HG03045 (cell line): ENCODE measurements around the gene TERC.

Experiments
- ATAC-seq: cut with Tn5 transposase; IDR thresholded peaks from one replicate; pipeline ENCODE4 v1.9.1; 2021; ENCODE audit warnings: mild to moderate bottlenecking, moderate library complexity; ENCODE audit not compliant: unreplicated experiment

Gene TERC

DNA sequence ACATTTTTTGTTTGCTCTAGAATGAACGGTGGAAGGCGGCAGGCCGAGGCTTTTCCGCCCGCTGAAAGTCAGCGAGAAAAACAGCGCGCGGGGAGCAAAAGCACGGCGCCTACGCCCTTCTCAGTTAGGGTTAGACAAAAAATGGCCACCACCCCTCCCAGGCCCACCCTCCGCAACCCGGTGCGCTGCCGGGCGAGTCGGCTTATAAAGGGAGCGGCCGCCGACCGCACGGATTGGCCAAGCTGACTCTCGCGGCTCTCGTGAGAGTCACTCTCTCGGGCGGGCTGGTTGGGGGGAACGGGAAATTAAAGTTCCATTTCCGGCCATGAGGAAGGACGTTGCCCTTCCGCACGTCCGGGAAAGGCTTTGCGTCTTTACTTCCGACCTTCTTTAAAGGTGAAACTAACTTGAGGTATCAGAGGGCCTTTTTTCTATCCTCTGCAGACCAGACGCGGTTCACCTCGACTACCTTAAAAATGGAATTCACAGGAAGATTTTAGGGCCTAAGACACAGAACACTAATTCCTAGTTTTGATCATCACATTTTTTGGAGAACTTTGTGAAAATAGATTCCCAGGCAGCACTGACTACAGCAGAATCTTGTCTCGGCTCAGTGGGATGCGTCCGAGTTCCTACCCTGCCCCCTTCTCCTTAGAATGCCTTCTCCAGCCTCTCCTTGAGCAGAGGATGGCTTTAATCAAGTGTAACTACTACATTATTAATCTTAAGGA, at the start of gene TERC:
TERC (minus strand) TSS at position 179 of the 731 bp plus-strand sequence.
- ATAC-seq: peak; percentile 79

DNA sequence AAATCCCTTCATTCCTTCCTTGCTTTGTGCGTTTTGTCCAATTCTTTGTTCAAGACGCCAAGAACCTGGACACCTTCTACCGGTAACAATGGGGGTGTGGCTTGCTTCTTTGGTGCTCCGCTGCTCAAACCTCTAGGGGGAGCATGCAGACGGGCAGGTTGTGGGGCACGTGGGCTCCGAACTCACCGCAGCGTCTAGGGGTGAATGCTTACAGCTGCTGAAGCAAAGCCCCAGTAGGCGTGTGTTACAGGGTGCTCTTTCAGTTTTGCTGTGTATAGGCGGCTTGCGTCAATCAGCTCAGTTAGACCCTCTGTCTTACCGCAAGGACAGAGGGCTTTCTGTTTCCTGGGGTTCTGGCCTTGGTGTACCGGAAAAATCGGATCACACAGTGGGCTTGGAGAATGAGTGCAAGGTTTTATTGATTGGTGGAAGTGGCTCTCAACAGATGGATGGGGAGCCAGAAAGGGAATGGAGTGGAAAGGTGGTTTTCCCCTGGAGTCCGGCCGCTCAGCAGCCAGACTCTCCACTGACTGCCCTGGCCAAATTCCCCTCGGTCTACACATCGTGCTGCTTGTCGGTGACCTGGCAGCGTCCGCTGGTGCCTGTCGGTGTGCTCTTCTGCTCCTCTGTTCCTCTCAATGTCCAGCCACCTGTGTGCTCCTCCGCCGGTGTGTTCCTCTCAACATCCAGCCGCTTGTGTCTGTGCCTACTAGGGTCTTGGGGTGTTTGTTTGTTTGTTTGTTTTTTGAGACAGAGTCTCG, 49.1 kb upstream of the TERC start:
- peak; percentile 90 for ATAC-seq

DNA sequence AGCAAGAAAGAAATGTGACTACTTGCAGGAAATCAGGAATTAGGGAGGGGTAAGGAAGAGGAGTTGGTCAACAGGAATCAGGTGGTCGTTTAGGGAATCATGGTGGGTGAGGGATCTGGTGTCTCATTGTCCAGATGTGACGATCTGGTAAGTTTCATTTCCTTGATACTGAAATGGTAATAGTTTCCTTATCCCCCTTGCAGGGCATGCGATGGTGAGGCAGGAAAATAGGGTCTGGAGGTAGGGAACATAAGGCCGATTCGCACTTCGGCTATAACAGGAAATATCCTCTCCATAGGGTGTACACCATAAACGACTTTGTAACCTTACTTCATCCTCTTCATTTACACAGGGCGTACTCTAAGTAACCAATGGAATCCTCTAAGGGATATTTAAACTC, 48.4 kb upstream of the TERC start:
- ATAC-seq: no peak

DNA sequence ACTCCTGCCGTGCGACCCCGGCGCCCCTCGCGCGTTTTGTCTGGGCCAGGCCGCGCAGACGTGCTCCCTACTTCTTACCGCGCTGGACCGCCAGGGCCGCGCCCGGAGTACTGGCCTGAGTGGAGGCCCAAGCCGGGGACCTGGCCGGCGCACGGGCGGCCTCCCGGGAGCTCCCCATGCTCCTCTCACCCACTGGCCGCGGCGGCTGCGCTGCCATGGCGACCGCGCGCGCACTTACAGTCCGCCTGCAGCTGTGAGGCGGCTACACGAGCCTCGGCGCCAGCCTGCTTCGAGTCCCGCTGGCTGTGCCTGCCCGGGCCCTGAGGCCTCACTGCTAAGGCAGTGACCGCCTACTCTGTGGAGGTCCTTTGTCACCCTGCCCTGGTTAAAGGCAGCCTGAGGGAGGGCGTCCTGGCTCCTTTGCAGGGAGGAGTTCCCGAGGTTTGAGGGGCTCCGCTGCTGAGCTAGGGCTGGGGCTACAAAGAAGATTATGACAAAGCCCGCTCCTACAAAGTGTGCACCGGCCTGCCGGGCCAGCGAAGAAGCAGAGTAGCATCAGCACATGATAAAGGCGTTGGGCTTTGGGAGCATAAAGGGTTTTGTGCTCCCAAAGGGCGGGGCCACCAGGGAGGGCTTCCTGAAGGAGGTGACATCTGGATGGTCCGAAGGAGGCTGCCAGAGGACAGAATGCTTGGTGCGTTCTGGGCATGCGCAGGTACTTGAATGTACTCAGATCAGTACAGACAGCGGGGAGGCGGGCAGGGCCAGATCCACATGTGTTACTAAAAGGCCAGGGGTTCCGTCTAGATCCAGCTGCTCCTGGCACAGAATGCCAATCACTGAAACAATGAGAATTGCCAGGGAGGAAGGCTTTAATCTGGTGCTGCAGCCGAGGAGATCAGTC, 47.7 kb upstream of the TERC start, which contains the start of the genes LRRC34 and LRRIQ4:
LRRC34 (minus strand) TSS at position 573 of the 904 bp plus-strand sequence; CDS start at position 217, 356 bp downstream.
LRRIQ4 (plus strand) TSS at position 539 of the 904 bp plus-strand sequence. CDS start 9,052 bp downstream, outside the sequence.
- ATAC-seq: peak; percentile 71

DNA sequence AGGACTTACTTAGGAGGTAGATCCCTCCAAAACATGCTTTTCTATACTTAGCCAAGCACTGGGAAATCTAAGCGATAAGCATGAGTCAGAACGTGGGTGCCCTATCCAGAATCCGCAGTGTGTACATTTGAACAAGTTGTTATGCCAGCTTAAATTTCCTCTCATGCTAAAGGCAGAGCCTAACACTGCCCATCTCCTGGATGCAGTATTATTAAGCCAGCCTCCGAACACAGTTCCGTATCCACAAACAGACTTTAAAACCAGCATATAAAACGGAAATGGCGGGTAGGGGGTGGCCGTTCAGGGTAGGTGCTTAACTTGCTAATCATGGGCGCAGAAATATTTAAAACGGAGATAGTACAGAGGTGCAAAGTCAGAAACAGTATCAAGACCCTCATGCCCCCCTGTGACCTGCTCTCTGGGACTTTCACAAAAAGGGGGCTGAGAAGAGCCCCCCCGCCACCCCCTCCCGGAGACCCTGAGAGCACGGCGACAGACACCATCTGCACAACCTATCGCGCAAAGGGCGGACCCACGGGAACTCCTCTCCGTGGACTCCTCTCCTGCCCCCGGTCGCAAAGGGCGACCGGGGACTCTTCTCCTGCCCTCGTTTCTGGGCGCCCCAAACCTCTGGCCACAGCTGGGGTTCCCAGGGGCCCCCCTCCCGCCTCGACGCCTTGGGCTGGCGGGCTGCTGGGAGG, 46.9 kb upstream of the TERC start:
- ATAC-seq: no peak

DNA sequence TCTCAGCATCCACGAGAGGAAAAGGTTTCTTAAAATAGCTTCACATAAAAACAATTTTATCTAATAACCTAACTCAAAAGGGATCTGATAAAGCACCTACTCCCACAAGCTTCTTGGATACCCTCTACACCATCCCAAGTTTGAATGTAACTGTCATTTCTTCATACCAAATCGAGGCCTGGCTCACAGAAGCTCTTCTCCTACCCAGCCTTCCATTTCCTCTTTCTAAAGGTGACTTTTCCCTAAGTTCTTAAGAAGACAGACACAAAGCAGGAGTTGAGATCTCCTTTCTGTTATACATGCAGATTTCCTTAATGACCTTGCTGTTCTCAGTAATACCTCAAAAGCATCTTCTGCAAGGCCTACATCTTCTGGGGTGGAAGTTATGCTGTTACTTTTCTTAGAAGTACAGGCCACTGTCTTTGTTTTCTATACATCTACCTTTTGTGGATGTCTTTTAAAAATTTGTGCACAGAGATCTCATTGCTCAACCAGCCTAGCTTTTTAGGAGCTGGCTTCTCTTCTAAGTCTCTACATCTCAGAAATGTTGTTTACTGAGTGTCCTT, 44.5 kb upstream of the TERC start:
- no peak for ATAC-seq

DNA sequence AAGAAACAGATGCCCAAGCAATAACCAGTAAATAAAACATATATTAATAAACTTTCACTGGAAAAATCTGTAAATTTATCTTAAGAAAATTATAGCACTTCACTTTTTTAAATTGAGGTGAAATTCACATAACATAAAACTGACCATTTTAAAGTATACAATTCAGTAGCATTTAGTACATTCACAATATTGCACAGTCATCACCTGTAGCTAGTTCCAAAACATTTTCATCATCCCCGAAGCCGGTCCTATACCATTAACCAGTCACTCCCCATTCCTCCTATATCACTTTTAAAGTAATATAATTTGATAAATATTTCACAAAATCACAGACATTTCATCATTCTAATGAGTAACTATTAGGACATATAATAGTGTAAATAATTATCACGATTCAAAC, 39.8 kb upstream of the TERC start:
- ATAC-seq: no peak

DNA sequence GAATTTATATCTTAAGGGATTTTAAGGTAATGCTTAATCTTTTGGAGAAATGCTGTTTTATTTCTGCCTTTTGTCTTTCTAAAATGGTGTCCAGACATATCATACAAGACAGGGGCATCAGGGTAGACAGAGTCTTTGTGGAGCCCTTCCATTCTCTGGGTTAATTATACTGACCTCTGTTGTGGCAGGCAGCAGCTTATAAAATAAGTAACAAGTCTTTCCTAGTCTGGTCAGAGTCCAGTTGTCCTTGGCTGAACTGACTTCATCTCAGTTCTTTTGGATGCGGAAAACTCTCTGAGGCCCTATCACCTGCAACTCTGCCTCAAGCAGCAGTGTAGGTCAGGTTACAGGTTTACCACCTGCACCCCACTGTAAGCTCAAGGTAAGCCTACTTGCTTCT, 27.5 kb upstream of the TERC start:
- ATAC-seq: no peak

DNA sequence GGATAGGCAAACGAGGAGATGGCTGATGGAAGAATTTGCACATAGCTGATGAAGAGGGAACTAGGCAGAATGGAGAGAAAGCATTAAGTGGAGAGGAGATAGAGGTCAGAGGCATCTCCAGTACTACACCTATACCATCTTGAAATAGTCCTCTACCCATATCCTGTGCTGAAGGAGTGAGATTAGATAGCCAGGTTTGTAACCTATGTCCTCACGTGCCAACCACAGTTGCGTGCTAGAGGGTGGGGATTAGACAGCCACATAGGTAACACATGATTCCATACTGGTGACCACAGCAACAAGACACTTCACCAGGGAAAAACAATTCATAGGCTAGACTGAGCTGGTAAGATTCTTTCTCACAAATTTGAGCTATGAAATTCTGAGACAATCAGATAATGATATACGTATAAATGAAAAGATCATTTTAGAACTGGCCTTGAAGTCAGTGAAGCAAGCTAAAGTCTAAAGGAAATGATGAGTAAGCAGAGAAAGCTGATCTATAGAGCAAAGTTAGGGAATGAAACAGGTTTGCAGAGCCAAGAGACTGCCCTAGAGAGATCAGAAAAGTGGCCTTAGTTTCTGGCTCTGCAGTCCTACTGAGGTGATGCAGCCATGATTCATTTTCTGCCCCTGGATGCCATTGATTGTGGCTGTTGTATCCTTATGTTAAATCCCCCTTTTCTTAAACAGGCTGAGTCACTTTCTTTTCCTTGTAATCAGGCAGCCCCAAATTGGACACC, 26.0 kb upstream of the TERC start:
- ATAC-seq: no peak

DNA sequence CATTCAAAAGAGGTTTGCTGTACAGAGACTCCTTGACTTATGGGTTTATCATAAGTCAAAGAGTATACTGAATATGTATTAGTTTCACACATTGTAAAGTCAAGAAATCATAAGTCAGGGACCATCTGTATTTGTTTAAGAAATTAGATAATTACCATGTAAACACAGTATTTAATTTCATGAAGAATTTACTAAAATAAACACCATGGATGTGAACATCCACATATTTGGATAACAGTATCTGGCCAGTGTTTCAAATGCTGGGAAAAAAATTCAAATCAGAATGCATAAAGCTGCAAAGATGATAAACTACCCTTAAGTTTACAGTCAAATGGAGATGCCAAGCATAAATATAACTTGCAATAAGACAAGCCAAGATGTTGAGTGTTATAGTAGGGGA, 25.4 kb upstream of the TERC start:
- no peak for ATAC-seq

DNA sequence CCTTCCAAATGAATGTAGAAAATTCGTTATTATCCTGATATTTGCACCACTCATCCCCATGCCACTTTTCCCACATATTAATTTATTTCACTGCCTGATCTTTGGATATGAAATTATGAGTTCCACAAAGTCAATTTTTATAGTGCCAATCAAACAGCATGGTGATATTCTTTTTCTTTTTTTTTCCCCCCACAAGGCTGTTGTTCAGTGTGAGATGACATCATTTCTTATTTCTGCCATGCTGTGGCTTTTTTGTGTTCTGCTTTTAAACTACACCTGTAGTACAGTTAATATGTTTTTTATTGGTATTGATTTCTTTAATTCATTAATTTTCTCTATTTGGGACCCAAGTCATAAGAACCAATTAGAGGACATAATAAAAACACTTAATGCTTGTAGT, 22.9 kb upstream of the TERC start:
- ATAC-seq: no peak

DNA sequence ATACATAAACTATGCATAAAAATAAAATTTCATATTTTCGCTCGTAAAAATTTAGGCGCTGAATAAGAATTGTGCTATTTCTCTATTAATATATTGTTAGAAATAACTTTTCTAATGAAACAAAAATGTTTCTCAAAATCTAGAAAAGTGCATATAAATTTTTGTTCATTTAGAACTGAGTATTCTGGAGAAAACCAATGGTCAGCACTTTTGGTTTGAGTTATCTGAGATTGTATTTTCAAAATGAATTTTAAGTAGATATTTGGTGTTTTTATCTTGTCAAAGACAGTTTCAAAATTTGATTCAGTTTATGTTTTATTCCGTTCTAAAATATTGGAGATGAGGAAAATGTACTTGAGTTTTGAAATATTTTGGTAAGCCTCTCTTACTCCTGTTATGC, 22.3 kb upstream of the TERC start:
- no peak for ATAC-seq

DNA sequence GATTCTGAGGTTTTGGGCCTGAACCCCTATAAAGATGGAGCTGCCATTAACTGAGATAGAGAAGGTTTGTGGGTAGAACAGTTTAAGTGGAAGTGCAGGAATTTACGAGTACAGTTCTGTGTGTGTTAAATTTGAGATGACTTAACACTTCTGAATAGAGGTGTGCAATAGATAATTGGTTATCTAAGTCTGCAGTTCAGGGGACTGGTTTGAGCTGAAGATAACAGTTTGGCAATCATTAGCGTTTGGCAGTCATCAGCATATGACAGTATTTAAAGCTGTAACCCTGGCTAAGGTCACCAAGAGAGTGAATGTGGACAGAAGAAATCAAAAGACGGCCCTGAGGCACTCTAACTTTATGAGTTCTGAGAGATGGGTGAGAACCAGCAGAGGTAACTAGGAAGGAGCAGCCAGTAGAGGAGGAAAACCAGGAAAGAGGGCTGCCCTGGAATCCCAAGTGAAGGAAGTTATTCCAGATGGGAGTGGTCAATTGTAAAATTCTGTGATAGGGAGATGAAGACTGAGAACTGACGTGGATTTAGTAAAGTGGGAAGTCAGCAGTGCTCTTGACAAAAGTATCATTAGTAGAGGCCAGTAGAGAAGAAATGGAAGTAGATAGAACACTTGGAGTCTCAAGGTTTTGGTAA, 16.5 kb upstream of the TERC start:
- no peak for ATAC-seq

DNA sequence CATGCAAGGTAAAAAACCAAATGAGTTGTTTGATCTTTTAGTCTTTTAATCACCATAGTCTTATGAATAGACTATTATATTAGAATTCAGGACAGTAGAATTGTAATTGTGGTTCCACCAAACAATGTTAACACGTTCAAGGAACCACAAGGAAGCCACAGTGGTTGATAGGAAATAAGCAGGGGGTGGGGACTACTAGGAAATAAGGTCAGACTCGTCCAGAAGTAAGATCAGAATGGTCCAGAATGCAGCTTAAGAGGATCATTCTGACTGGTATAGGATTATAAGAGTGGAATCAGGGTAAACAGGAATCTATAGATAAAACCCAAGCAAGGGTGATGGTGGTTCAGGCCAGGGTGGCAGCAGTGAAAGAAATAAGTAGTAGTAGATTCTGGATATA, 15.9 kb upstream of the TERC start:
- no peak for ATAC-seq

DNA sequence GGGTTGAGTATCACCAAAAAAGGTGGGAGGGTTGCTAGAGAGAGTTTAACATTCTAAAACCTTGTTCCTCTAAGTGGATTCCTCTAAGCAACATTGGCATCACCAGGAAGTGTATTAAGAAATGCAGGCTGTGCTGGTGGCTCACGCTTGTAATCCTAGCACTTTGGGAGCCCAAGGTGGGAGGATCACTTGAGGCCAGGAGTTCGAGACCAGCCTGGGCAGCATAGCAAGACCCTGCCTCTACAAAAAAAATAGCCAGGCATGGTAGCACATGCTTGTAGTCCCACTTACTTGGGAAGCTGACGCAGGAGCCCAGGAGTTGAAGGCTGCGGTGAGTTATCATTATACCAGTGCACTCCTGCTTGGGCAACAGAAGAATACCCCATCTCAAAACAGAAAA, 13.0 kb upstream of the TERC start:
- no peak for ATAC-seq

DNA sequence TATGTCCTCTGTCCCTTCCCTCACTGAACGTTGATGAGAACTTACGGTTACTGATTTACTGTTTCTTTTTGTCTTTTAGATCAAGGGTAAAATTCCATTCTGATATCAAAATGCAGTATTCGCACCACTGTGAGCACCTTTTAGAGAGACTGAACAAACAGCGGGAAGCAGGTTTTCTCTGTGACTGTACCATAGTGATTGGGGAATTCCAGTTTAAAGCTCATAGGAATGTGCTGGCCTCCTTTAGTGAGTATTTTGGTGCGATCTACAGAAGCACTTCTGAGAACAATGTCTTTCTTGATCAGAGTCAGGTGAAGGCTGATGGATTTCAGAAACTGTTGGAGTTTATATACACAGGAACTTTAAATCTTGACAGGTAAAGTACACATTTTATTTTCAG, 9.3 kb upstream of the TERC start:
- no peak for ATAC-seq

DNA sequence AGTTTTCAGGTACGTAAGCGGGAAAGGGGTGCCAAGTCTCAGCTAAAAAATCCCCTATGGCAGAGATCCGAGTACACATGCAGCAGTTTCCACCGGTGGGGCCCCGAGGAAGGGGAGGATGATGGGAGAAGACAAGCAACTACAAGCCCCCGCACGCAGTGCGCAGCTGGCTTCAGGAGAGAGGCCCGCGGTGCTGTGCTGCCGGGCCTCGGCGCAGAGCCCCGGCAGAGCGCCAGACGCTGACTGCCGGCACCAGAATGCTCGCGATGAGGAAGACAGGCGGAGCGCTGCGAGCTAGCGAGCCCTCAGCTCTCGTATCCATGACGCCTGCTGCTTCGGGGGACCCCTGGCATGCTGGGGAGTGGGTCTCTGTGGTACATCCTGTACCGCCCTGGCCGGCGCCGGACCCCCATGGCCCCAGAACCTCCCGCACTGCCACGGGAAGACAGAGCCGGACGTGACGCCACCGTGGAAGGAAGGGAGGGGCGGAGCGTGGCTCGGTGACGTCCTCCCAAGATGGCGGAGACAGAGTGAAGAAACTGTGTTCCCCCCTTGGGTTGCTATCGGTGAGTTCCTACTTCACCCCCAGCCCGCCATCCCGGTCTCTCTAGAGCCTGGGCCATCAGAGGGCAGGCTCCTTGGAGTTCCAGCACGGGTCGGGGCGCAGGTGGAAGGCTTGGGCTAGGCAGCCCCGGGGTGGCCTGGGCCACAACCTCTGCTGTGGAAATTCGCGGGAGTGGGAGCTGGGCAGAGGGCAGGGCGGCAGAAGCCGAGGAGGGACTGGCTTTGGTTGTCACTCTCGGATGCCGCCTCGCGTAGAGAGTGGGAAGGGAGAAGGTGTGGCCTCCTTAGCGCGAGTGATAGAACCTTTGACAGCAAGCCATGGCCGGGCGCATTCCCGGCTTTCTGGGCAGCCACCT, 8.3 kb upstream of the TERC start, which contains the start of gene MYNN:
MYNN (plus strand) TSS at position 500 of the 920 bp plus-strand sequence. CDS start 900 bp downstream, outside the sequence.
- ATAC-seq: peak; percentile 87
